AG20443 (cell line): ENCODE results near the gene PRPS2.

ENCODE experiments used
- DNase-seq: peaks from one replicate; pipeline ENCODE4 v3.0.0; 2012; ENCODE audit warnings: low spot score, mixed read lengths

The PRPS2 gene

DNA sequence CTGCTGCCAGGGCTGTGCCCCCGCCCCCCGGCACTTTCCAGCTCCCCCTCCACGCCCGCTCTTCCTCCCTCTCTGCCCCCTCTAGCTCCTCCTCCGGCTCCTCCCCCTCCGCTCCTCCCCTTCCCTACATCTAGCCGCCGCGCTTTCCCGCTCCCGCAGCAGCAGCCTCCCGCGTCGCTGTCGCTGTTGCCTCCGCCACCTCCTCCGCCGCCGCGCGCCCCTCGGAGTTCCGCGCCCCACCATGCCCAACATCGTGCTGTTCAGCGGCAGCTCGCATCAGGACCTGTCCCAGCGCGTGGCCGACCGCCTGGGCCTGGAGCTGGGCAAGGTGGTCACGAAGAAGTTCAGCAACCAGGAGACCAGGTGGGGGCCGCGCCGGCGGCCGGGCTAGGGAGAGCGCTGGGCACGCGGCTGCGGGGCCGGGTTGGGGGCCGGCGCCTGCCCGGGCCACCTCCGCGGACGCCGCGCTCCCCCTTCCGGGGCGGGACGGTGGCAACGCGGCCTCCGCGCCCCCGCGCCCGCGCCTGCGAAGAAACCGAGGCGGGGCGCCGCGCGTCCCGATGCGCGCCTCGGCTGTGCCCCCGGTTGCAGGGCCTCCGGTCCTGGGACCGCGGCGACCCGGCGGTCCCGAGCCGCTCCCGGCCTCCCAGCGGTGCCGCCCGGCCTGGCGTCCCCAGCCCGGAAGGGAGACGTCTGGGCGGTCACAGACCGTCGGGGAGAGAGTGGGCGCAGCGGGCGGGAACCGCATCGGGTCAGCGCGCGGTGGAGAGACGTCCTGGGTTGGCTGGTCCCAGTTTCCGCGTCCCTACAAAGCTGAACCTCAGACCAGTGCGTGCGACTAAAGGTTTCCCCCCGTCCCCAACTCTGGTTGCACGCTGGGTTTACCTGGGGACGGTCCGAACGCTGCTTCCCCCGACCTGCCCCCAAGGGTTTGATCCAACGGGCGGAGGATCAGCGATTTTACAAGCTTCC, at the start of gene PRPS2:
TSS of gene PRPS2 (plus strand) at position 156 of the 972 bp plus-strand sequence. CDS start at position 242, 86 bp downstream.
- peak; percentile 84 for DNase-seq

DNA sequence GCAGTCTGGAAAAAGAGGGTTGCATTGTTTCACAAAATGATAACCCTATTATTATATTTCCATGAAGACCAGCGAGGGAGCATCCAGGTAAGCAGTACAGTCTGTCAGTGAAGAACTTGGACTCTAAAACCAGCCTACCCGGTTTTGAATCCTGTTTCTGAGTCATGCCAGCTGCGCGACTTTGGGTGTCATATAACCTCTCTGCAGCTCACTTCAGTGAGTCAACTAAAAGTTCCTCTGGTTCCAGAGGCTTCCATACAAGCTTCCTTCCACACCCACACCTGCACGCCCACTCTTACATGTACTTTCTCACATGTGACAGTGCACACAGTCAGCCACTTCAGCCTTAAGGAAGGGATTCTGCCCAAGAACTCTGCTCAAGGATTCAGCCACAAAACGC, 49.8 kb upstream of the PRPS2 start:
- no peak for DNase-seq

DNA sequence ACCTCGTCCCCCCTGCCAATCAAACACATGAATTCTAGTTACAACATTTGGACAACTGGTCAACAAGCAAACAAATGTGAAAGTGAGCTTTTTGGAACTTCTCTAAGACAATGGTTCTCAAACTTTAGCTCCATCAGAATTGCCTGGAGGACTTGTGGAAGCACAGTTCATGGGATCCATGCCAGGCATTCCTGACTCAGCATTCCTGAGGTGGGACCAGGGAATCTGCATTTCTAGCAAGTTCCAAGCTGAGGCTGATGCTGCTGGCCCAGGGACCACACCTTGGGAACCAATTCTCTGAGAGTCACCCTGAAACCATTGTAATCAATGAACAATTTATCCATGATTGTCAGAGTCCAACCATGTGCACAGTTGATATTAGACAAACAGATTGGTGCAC, 43.8 kb upstream of the PRPS2 start:
- no peak for DNase-seq

GRCh38 chrX:12751887-12752286, 39.3 kb upstream of the PRPS2 start:
- no peak for DNase-seq

DNA sequence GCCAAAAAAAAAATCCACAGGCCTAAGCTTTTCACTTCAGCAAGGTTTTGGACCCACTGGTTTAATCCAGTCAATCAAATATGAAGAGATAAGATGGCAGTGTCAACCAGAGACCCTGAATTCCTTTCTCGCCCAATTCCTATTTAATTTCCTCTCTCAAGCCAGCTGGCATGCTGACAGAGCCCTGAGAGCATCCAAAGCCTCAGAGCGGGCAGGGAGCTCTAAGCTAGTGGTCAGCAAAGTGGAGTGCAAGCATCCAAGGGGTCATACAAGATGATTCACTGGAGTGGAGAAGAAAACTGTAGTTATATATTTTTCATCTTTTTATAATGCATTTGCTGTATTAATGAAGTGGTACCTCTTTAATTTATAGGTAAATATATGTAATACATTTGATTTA, 37.8 kb upstream of the PRPS2 start:
- DNase-seq: no peak

DNA sequence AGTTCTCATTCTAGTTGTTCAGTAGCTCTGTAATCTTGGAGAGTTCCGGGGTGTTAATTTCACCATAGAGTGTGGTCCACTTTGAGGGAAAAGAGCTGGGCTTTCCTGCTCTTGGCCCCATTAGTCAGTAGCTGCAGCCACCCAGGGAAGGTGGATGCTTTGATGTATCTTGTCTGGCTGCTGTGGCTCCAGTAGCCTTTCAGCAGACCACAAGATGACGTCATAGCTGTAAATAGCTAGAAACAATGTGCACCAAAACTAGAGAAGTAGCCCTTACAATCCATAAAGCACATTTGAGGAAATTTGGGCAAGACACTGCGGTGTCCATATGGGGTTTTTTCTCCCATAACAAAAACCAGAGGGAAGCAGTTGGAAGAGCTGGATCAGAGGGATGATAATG, 32.9 kb upstream of the PRPS2 start:
- DNase-seq: no peak

GRCh38 chrX:12767856-12768255, 23.4 kb upstream of the PRPS2 start:
- no peak for DNase-seq

GRCh38 chrX:12768491-12768890, 22.7 kb upstream of the PRPS2 start:
- no peak for DNase-seq

- DNase-seq: peak; percentile 15
These were observed 20.8 kb upstream of the PRPS2 start for GRCh38 chrX:12770440-12770839.

- no peak for DNase-seq
These were observed 19.7 kb upstream of the PRPS2 start for GRCh38 chrX:12771445-12772069.

DNA sequence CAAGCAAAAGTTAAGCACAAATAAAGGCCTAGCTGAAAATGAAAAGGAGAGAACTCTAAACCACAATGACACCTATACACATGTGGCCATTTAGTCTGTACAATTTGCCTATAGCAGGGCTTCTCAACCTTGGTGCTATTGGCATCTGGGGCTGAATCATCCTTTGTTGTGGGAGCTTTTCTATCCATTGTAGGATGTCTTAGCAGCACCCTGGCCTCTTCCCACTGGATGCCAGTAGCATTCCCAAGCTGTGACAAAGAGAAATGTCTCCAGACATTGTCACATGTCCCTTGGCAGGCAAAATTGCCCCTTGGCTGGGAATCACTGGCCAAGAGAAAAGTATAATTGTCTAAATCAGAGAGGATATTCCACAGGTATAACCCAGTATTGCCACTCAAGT, 13.5 kb upstream of the PRPS2 start:
- DNase-seq: no peak

DNA sequence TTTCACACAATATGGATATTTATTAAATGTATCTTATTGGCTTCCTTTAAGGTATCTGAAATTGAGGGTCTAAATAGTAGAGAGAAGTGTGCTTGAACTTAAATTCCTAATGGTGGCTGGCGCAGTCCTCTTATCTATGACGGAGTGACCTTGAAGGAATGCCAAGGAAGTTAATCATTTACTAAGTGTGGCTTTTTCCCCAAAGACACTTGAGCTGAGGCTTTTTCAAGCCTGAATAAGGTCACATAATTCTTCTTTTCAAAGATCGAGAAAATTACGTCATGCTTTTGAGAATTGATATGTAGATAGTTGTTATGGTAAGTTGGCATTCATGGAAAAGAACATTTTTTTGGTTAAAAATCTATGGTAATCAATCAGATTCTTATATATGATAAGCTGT, 11.7 kb upstream of the PRPS2 start:
- DNase-seq: no peak

DNA sequence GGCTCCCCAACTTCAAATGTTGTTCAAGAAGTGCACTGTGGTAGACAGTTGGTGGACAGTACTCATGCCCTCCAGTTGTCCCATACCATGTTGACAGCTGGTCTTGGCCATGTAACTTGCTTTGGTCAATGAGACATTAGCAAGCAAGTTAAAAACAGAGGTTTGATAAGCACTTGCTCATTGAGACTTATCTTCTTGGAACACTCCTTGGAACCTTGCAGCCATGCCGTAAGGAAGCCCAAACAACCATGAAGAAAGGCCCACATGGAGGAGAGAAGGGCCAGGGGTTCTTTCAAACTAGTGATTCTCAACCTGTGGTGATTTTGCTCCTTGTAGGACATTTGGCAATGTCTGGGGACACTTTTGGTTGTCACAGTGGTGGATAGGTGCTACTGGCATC, 2.6 kb upstream of the PRPS2 start:
- DNase-seq: no peak

DNA sequence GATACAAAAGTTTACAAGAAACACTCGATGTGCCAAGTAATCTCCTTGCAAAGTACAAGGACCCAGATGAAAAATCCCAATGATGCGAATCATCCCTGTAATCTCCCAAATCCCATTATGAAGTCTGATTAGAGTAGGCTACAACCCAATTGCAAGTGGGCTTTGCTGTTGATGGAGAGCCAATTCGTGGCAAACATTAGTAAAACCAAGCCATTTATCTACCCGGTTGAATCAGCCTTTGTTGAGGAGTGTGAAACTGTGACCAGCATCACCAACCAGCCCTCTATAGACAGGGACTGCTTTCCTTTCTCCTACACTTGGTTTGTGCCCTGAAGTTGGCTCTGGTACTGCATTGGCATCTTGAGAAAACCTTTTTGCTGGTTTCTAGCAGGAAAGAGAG, 1.2 kb upstream of the PRPS2 start:
- no peak for DNase-seq

DNA sequence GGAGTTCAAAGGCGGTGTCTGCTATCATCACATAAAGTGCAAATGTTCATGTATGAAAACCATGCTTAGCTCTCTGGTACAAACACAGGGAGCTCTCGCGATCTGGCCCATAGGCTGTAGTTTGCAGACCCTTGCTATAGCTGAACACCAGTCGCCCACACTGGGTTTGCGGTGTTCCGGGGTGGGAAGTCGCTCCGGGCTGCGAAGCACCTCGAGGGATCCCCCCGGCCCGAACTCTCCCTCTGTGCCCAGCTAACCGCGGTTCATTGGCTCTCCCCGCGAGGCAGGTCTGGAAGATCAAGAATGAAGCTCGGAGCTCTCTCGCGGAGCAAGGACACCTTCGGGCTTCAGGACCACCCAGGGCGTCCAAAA, 341 bp upstream of the PRPS2 start:
- no peak for DNase-seq

GRCh38 chrX:12792711-12793110, 1.5 kb downstream of the PRPS2 start:
- DNase-seq: no peak

- DNase-seq: no peak
These were observed 3.4 kb downstream of the PRPS2 start for GRCh38 chrX:12794654-12795053.

- DNase-seq: no peak
These were observed 7.4 kb downstream of the PRPS2 start for GRCh38 chrX:12798601-12799000.

DNA sequence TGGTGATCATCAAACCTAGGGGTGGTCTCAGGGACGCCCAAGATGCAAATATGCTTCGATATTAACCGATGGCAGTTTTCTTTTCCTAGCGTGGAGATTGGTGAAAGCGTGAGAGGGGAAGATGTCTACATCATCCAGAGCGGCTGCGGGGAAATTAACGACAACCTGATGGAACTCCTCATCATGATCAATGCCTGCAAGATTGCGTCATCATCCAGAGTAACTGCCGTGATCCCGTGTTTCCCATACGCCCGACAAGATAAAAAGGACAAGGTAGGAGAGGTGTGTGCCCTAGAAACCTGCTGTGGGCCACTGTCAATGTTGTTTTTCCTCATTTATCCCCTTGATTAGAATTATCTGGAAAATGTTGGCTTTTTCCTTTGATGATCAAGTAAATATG, 7.9 kb downstream of the PRPS2 start:
- no peak for DNase-seq

- no peak for DNase-seq
These were observed 11.5 kb downstream of the PRPS2 start for GRCh38 chrX:12802741-12803140.

- no peak for DNase-seq
These were observed 13.4 kb downstream of the PRPS2 start for GRCh38 chrX:12804655-12805054.

GRCh38 chrX:12805333-12805732, 14.1 kb downstream of the PRPS2 start:
- DNase-seq: no peak

DNA sequence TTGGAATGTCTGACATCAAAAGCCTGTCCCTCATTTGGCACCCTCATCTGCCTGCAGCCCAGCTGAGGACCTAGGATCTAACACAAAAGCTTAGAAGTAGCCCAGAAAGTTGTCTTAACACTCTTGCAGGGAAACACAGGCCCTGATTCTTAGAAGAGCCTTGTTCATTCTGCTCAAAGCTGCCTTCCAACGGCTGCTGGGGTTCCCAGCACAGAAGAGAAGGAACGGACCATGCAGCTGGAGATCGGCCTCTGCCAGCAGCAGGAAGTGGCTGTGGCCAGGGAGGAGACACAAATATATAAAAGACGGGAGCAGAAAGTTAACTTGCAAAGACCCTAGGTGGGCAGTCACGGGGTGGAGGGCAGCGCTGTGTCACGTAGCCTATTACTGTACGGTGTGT, 20.4 kb downstream of the PRPS2 start:
- DNase-seq: no peak

DNA sequence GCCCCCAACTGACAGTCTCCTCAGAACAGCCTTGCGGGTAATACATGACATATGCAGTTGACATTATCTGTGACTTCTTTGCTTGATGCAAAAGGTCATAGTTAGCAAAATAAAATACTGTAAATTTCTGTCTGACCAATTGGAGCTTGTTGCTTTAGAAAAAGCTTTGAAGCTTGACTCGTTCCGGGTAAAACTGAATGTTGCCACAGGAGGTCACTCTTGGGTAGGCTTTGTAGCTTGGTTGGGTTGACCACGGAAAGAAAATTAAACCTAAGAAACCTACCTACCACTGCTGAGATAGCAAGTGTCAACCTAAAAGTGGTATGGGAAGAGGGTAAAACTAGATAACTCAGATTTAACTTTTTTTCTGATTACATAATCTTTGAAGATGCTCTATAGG, 23.2 kb downstream of the PRPS2 start:
- DNase-seq: peak; percentile 43
